ENCODE measurements around the gene UBE3C. TPM values are rescaled to one million over a fixed set of nuclear protein-coding genes. Genes with fewer than 3 reads are reported as not detected.
A peak's percentile ranks its signal among the peaks of the same experiment; 100 is the strongest.

Gene UBE3C
- 10 to 100 TPM; 44.6 to 56.7 (median 55.5) TPM for total RNA-seq
- total RNA-seq (2013), result 72.4 TPM

DNA sequence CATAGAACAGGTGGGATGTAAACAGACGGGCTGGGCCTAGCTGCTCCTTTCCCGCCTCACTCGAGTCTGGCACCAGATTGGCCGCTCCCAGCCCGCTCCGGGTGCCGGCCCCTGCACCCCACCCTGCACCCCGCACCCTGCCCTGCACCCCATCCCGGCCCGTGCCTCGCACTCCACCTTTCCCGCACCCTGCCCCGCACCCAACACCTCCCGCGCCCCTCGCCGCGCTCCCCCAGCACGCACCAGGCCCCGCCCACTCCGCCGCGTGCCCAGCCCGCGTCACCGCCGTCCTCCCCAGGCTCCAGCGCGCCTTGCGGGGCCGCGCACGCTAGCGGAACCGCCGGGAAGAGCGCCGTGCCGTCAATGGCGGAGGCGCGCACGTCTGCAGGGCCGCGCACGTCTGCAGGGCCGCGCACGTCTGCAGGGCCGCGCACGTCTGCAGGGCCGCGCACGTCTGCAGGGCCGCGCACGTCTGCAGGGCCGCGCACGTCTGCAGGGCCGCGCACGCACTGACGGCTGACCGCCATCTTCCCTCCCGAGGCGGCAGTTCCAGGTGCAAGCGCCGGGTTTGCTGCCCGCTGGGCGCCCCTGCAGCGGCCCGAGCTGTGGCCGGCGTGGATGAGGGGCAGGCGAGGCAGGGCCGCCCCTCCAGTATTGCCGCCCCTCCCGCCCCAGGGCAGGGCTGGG lies at the start of gene UBE3C:
TSS of gene UBE3C (plus strand) at position 503 of the 687 bp plus-strand sequence. CDS start 347 bp downstream, outside the sequence.
- H3K4me1 Mint-ChIP-seq, result peaks cover 37 to 43% of the 10 kb centered on the region in 2 donors
- H3K4me3 Mint-ChIP-seq, result peak within 1 kb of the TSS; percentile 82
- intact Hi-C loops (cut with micrococcal nuclease), result loop anchor here (1.0 to 2.0 kb wide), 2 partner anchors 202 to 246 kb away; partner anchors contain the start of gene LMBR1
- no peaks in the 10 kb centered on the region for H3K36me3 Mint-ChIP-seq
- H3K27me3 Mint-ChIP-seq (ENCODE audit: low read depth in 2 of 2), result no peaks in the 10 kb centered on the region
- TF ChIP-seq, protein P1, sequence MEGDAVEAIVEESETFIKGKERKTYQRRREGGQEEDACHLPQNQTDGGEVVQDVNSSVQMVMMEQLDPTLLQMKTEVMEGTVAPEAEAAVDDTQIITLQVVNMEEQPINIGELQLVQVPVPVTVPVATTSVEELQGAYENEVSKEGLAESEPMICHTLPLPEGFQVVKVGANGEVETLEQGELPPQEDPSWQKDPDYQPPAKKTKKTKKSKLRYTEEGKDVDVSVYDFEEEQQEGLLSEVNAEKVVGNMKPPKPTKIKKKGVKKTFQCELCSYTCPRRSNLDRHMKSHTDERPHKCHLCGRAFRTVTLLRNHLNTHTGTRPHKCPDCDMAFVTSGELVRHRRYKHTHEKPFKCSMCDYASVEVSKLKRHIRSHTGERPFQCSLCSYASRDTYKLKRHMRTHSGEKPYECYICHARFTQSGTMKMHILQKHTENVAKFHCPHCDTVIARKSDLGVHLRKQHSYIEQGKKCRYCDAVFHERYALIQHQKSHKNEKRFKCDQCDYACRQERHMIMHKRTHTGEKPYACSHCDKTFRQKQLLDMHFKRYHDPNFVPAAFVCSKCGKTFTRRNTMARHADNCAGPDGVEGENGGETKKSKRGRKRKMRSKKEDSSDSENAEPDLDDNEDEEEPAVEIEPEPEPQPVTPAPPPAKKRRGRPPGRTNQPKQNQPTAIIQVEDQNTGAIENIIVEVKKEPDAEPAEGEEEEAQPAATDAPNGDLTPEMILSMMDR (IDR thresholded peaks at IDR 0.05), result no peak
- DNase-seq (peak; percentile 91 to 97), ATAC-seq (peak; percentile 81 to 93 (median 82))
- Histone ChIP-seq H3K27ac (ENCODE audit: low read length) (peak within 1 kb of the TSS; percentile 91), H3K4me1 (ENCODE audit: control insufficient read depth, insufficient read depth, low read length) (peaks cover 27% of the 10 kb centered on the region), H3K27me3 (ENCODE audit: control insufficient read depth, insufficient read depth, low read length) (no peaks in the 10 kb centered on the region), H3K9me3 (ENCODE audit: control insufficient read depth, insufficient read depth, low read length) (no peaks in the 10 kb centered on the region), H3K36me3 (ENCODE audit: control insufficient read depth, insufficient read depth, low read length) (peaks cover 5% of the 10 kb centered on the region), H3K4me3 (ENCODE audit: low read length) (peak within 1 kb of the TSS; percentile 75)
- peak within 1 kb of the TSS; percentile 81 to 92 for H3K27ac Mint-ChIP-seq
- no peaks in the 10 kb centered on the region for H3K9me3 Mint-ChIP-seq
- 2% methylated on average over 80 of the region's 80 CpGs for WGBS (ENCODE audit: insufficient coverage)

DNA sequence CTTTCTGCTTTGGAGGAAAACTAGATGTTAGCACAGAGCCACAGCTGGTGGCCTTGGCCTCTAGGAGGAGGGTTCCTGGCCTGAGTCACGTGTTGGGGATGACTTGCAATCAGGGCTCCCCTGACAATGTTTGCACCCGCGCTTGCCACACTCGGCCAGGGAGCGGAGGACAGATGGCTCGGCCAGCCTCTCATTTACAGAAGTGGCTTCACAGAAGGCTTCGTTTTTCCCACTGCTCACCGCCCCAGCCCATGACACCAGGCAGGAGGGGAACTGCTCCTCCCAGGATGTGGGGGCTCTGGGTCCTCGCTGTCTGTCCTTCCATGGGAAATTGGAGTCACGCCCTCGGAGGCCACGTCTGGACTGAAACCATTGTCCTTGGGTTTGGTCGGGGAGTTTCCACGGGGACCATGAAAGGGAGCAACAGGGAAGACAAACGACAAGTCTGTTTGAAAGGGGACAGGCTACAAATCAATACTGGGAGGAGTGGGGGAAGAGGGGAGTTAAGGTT lies 49.6 kb upstream of the UBE3C start:
- 41% methylated on average over 15 of the region's 15 CpGs for WGBS (ENCODE audit: insufficient coverage)
- no peaks in the 10 kb centered on the region for H3K36me3 Mint-ChIP-seq

DNA sequence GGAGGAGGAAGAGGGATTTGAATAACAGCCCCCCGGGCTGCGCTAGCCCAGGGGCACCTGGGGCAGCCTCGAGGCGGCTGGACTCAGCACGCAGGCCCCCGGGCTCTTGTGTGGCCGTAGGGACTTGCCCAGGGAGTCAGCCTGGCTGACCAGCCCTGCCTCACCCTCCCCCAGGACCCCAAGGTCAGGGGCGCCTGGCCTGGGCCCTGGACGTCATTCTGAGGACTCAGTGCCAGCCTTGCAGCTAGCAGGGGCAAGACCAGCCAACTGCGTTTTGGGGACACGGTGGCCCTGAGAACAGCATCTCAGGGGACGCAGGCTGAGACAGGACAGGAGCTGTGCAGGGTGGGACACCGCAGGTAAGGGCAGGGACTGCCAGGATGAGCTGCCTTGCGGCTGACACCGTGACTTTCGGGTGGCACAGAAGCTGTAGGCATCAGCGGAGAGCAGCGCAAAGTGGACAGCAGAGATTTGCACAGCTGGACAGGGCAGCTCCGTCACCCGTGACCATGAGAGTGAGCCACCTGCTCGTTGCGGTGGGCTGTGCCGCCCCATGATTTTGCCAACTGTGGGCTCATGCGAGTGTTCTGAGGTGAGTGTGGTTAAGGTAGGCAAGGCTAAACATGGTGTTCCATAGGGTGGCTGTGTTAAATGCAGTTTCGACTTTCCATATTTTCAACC lies 48.1 kb upstream of the UBE3C start:
- H3K4me1 ChIP-seq (ENCODE audit: control insufficient read depth, insufficient read depth, low read length), result no peaks in the 10 kb centered on the region
- Mint-ChIP-seq H3K36me3 (no peaks in the 10 kb centered on the region), H3K9me3 (peaks cover 0 to 2% of the 10 kb centered on the region in 2 donors), H3K4me3 (no peak overlapping the region), H3K27me3 (ENCODE audit: low read depth in 2 of 2) (peaks cover 7 to 9% of the 10 kb centered on the region in 2 donors), H3K27ac (no peak overlapping the region), H3K4me1 (no peaks in the 10 kb centered on the region)
- ATAC-seq (no peak), DNase-seq (no peak)
- TF ChIP-seq, protein P1 (IDR thresholded peaks at IDR 0.05), result no peak
- intact Hi-C loops (cut with micrococcal nuclease), result no loop called here
- no peak overlapping the region for H3K4me3 ChIP-seq (ENCODE audit: low read length)
- no peaks in the 10 kb centered on the region for H3K27me3 ChIP-seq (ENCODE audit: control insufficient read depth, insufficient read depth, low read length)
- 93% methylated on average over 25 of the region's 25 CpGs for WGBS (ENCODE audit: insufficient coverage)
- no peaks in the 10 kb centered on the region for H3K9me3 ChIP-seq (ENCODE audit: control insufficient read depth, insufficient read depth, low read length)
- H3K27ac ChIP-seq (ENCODE audit: low read length), result no peak overlapping the region
- no peaks in the 10 kb centered on the region for H3K36me3 ChIP-seq (ENCODE audit: control insufficient read depth, insufficient read depth, low read length)

More for the DNA sequence above, 49.6 kb upstream of the UBE3C start:
- TF ChIP-seq, protein P1 (IDR thresholded peaks at IDR 0.05), result no peak
- Mint-ChIP-seq H3K27ac (no peak overlapping the region), H3K4me1 (no peaks in the 10 kb centered on the region), H3K9me3 (peaks cover 0 to 4% of the 10 kb centered on the region in 2 donors), H3K4me3 (no peak overlapping the region), H3K27me3 (ENCODE audit: low read depth in 2 of 2) (peaks cover 7 to 11% of the 10 kb centered on the region in 2 donors)
- H3K36me3 ChIP-seq (ENCODE audit: control insufficient read depth, insufficient read depth, low read length), result no peaks in the 10 kb centered on the region
- intact Hi-C loops (cut with micrococcal nuclease), result no loop called here
- DNase-seq (no peak), ATAC-seq (no peak)
- no peak overlapping the region for H3K4me3 ChIP-seq (ENCODE audit: low read length)
- no peak overlapping the region for H3K27ac ChIP-seq (ENCODE audit: low read length)
- H3K27me3 ChIP-seq (ENCODE audit: control insufficient read depth, insufficient read depth, low read length), result no peaks in the 10 kb centered on the region
- peaks cover 9% of the 10 kb centered on the region for H3K9me3 ChIP-seq (ENCODE audit: control insufficient read depth, insufficient read depth, low read length)
- no peaks in the 10 kb centered on the region for H3K4me1 ChIP-seq (ENCODE audit: control insufficient read depth, insufficient read depth, low read length)

Data from natural killer cell (primary cell).